Measurements from ENCODE around the gene JARID2. TPM values are rescaled to one million over a fixed set of nuclear protein-coding genes. Genes with fewer than 3 reads are reported as not detected.

JARID2 gene
- total and polyA plus RNA-seq, 9 of the 15 experiments (the other 6 are each of a cell fraction or from before 2014, with no cell fraction given): 5.0 to 29.0 (median 15.6) TPM

- no peak overlapping the region for H3K4me3 ChIP-seq
- H3K36me3 ChIP-seq (ENCODE audit: control insufficient read depth, insufficient read depth, low read length): no peaks in the 10 kb centered on the region; the same call in 2 of the 3 replicates
- H2AFZ ChIP-seq (ENCODE audit: low read depth, low read length): no peak overlapping the region
- CTCF ChIA-PET (ENCODE audit: low intra/inter-chr PET ratio): interaction anchor here (1.0 kb wide), 1 partner anchor 22 kb away, joined by 3 read pairs; no protein-coding TSS in a partner anchor
- DNase-seq (ENCODE audit: extremely low read depth in 1 of 4, low spot score in 3 of 4) (no peak), FAIRE-seq (no peak), ATAC-seq (no peak)
- H3K27ac ChIP-seq (ENCODE audit: extremely low read depth, low read depth, low read length): no peak overlapping the region
- in situ Hi-C loops (cut with MboI): no loop called here
- H3K9ac ChIP-seq (ENCODE audit: insufficient read depth in 1 of 2, low read depth in 2 of 2, low read length in 2 of 2): no peak overlapping the region
- WGBS (ENCODE audit: insufficient coverage, low coverage, missing lambda C conversion rate): 75% methylated on average over 3 of the region's 3 CpGs
- no TSS peak for BruUV-seq (replicated peaks)
- peaks cover 27 to 64% of the 10 kb centered on the region in 2 experiments for H3K4me1 ChIP-seq (replicated peaks in 1 of 2; ENCODE audit: control insufficient read depth in 2 of 2, insufficient read depth in 2 of 2, low read length in 2 of 2)
- POLR2A ChIA-PET: interaction anchor here (0.6 to 1.2 kb wide), 4 partner anchors 14 to 320 kb away, joined by 3 to 4 read pairs (median 3); no protein-coding TSS in a partner anchor
- peaks cover 12% of the 10 kb centered on the region for H3K9me1 ChIP-seq (ENCODE audit: control insufficient read depth, insufficient read depth, low read length)
- H4K20me1 ChIP-seq (replicated peaks; ENCODE audit: control insufficient read depth, insufficient read depth, low read length): peaks cover 39% of the 10 kb centered on the region
- H3K4me2 ChIP-seq (ENCODE audit: insufficient read depth, low read length): no peak overlapping the region
- intact Hi-C loops (cut with micrococcal nuclease): loop anchor here (5.0 kb wide), 1 partner anchor 36 kb away; no protein-coding TSS in a partner anchor
- no peaks in the 10 kb centered on the region for H3K27me3 ChIP-seq (ENCODE audit: control insufficient read depth in 2 of 2, insufficient read depth in 2 of 2, low read length in 2 of 2)
- H3K79me2 ChIP-seq (ENCODE audit: control insufficient read depth, insufficient read depth, low read length): peaks cover 95% of the 10 kb centered on the region
- no peaks in the 10 kb centered on the region for H3K9me3 ChIP-seq (replicated peaks; ENCODE audit: control insufficient read depth, insufficient read depth, low read depth, low read length)
- TF ChIP-seq BRD4 (IDR thresholded peaks at IDR 0.05): no peak
- no peak for TF ChIP-seq TEAD4 (IDR thresholded peaks at IDR 0.05; ENCODE audit: low read length)
- no peak for TF ChIP-seq TEAD4 (CRISPR knock-in tag; IDR thresholded peaks at IDR 0.05; ENCODE audit: borderline replicate concordance)
- TF ChIP-seq, protein P1, sequence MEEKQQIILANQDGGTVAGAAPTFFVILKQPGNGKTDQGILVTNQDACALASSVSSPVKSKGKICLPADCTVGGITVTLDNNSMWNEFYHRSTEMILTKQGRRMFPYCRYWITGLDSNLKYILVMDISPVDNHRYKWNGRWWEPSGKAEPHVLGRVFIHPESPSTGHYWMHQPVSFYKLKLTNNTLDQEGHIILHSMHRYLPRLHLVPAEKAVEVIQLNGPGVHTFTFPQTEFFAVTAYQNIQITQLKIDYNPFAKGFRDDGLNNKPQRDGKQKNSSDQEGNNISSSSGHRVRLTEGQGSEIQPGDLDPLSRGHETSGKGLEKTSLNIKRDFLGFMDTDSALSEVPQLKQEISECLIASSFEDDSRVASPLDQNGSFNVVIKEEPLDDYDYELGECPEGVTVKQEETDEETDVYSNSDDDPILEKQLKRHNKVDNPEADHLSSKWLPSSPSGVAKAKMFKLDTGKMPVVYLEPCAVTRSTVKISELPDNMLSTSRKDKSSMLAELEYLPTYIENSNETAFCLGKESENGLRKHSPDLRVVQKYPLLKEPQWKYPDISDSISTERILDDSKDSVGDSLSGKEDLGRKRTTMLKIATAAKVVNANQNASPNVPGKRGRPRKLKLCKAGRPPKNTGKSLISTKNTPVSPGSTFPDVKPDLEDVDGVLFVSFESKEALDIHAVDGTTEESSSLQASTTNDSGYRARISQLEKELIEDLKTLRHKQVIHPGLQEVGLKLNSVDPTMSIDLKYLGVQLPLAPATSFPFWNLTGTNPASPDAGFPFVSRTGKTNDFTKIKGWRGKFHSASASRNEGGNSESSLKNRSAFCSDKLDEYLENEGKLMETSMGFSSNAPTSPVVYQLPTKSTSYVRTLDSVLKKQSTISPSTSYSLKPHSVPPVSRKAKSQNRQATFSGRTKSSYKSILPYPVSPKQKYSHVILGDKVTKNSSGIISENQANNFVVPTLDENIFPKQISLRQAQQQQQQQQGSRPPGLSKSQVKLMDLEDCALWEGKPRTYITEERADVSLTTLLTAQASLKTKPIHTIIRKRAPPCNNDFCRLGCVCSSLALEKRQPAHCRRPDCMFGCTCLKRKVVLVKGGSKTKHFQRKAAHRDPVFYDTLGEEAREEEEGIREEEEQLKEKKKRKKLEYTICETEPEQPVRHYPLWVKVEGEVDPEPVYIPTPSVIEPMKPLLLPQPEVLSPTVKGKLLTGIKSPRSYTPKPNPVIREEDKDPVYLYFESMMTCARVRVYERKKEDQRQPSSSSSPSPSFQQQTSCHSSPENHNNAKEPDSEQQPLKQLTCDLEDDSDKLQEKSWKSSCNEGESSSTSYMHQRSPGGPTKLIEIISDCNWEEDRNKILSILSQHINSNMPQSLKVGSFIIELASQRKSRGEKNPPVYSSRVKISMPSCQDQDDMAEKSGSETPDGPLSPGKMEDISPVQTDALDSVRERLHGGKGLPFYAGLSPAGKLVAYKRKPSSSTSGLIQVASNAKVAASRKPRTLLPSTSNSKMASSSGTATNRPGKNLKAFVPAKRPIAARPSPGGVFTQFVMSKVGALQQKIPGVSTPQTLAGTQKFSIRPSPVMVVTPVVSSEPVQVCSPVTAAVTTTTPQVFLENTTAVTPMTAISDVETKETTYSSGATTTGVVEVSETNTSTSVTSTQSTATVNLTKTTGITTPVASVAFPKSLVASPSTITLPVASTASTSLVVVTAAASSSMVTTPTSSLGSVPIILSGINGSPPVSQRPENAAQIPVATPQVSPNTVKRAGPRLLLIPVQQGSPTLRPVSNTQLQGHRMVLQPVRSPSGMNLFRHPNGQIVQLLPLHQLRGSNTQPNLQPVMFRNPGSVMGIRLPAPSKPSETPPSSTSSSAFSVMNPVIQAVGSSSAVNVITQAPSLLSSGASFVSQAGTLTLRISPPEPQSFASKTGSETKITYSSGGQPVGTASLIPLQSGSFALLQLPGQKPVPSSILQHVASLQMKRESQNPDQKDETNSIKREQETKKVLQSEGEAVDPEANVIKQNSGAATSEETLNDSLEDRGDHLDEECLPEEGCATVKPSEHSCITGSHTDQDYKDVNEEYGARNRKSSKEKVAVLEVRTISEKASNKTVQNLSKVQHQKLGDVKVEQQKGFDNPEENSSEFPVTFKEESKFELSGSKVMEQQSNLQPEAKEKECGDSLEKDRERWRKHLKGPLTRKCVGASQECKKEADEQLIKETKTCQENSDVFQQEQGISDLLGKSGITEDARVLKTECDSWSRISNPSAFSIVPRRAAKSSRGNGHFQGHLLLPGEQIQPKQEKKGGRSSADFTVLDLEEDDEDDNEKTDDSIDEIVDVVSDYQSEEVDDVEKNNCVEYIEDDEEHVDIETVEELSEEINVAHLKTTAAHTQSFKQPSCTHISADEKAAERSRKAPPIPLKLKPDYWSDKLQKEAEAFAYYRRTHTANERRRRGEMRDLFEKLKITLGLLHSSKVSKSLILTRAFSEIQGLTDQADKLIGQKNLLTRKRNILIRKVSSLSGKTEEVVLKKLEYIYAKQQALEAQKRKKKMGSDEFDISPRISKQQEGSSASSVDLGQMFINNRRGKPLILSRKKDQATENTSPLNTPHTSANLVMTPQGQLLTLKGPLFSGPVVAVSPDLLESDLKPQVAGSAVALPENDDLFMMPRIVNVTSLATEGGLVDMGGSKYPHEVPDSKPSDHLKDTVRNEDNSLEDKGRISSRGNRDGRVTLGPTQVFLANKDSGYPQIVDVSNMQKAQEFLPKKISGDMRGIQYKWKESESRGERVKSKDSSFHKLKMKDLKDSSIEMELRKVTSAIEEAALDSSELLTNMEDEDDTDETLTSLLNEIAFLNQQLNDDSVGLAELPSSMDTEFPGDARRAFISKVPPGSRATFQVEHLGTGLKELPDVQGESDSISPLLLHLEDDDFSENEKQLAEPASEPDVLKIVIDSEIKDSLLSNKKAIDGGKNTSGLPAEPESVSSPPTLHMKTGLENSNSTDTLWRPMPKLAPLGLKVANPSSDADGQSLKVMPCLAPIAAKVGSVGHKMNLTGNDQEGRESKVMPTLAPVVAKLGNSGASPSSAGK (IDR thresholded peaks at IDR 0.05): no peak
- TF ChIP-seq, protein P2, sequence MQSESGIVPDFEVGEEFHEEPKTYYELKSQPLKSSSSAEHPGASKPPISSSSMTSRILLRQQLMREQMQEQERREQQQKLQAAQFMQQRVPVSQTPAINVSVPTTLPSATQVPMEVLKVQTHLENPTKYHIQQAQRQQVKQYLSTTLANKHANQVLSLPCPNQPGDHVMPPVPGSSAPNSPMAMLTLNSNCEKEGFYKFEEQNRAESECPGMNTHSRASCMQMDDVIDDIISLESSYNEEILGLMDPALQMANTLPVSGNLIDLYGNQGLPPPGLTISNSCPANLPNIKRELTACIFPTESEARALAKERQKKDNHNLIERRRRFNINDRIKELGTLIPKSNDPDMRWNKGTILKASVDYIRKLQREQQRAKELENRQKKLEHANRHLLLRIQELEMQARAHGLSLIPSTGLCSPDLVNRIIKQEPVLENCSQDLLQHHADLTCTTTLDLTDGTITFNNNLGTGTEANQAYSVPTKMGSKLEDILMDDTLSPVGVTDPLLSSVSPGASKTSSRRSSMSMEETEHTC (IDR thresholded peaks at IDR 0.05): no peak
- TF ChIP-seq RHOXF2B (CRISPR knock-in tag; conservative IDR thresholded peaks at IDR 0.05): no peak
- TF ChIP-seq ZNF431 (CRISPR knock-in tag; IDR thresholded peaks at IDR 0.05): no peak
- TF ChIP-seq PHB2 (IDR thresholded peaks at IDR 0.05; ENCODE audit: low read depth): no peak
- no peak for TF ChIP-seq KLF16 (IDR thresholded peaks at IDR 0.05)
Measured at GRCh38 chr6:15341311-15342001, 95.6 kb downstream of the JARID2 start.

Data from K562 (cell line).